AG04450 (cell line): ENCODE data around the gene HSPB1. TPM values are rescaled to one million over a fixed set of nuclear protein-coding genes. Genes with fewer than 3 reads are reported as not detected.

Experiments used
- CTCF ChIA-PET: fragments of 300-600, 350-600 bp; formaldehyde crosslinking; extraction: SDS; loops from one replicate; lab custom pipeline; 2022; ENCODE audit warnings: antibody characterized with exemption, inconsistent platforms; lab: Charles Lee
- POLR2A ChIA-PET: fragments of 350-600 bp; formaldehyde crosslinking; extraction: SDS; loops from one replicate; lab custom pipeline; 2021; ENCODE audit warnings: antibody characterized with exemption, inconsistent platforms; lab: Yijun Ruan, JAX
- DNase-seq: peaks from one replicate; pipeline ENCODE4 v3.0.0-alpha.2; 2011; ENCODE audit warnings: low read depth, low spot score
- H3K27ac ChIP-seq: one replicate; pipeline ENCODE4 v1.5.1; 2012; ENCODE audit warnings: low read depth, low read length, control low read depth
- H3K27me3 ChIP-seq: one replicate; pipeline ENCODE4 v1.6.0; 2012; ENCODE audit warnings: low read length; ENCODE audit not compliant: control insufficient read depth, insufficient read depth
- H3K4me3 ChIP-seq: 2 replicates; pipeline ENCODE4 v1.5.1; 2011; ENCODE audit warnings: mild to moderate bottlenecking, low read depth, low read length, control low read depth
- H3K9me3 ChIP-seq: 2 replicates; pipeline ENCODE4 v1.5.1; 2012; ENCODE audit warnings: low read length; ENCODE audit not compliant: control insufficient read depth, insufficient read depth
- CTCF ChIP-seq: IDR thresholded peaks from 2 replicates; pipeline ENCODE4 v1.5.1; 2011; ENCODE audit warnings: low read depth, low read length, control low read depth, inconsistent platforms
- polyA plus RNA-seq: library from polyadenylated mRNA; depleted of rRNA; stranded (reverse); fragments of >200 nt; gene quantifications from 2 replicates; pipeline ENCODE4 v1.2.3, GENCODE V29; 2011

HSPB1 gene
- polyA plus RNA-seq, 1 experiment: 290 TPM

GRCh38 chr7:76343294-76343930 lies 40.9 kb downstream of the HSPB1 start:
- ChIA-PET POLR2A (interaction anchor here (1.1 kb wide), 1 partner anchor 15 kb away, joined by 7 read pairs; the partner anchor contains the start of gene YWHAG), CTCF (interaction anchor here (0.9 kb wide), 1 partner anchor 10 kb away, joined by 3 read pairs; no protein-coding TSS in a partner anchor)
- no peak for TF ChIP-seq CTCF
- Histone ChIP-seq H3K9me3 (no peaks in the 10 kb centered on the region; the same call in 1 of the 2 replicates), H3K27me3 (no peaks in the 10 kb centered on the region), H3K27ac (peak overlapping the region; percentile 22), H3K4me3 (no peak overlapping the region)
- no peak for DNase-seq

- Histone ChIP-seq H3K4me3 (no peak overlapping the region), H3K27ac (no peak overlapping the region), H3K27me3 (no peaks in the 10 kb centered on the region), H3K9me3 (no peaks in the 10 kb centered on the region; the same call in 1 of the 2 replicates)
- ChIA-PET CTCF (interaction anchor here (0.9 kb wide), 1 partner anchor 10 kb away, joined by 3 read pairs; no protein-coding TSS in a partner anchor), POLR2A (interaction anchor here (1.1 kb wide), 1 partner anchor 15 kb away, joined by 7 read pairs; the partner anchor contains the start of gene YWHAG)
- no peak for DNase-seq
- no peak for TF ChIP-seq CTCF
Observed at GRCh38 chr7:76343931-76344321, 41.5 kb downstream of the HSPB1 start.

- TF ChIP-seq CTCF: no peak
- H3K4me3 ChIP-seq: no peak overlapping the region
- ChIA-PET POLR2A (no interaction called here), CTCF (no interaction called here)
- H3K27ac ChIP-seq: no peak overlapping the region
- no peaks in the 10 kb centered on the region; the same call in 1 of the 2 replicates for H3K9me3 ChIP-seq
- H3K27me3 ChIP-seq: no peaks in the 10 kb centered on the region
- no peak for DNase-seq
Observed at GRCh38 chr7:76346097-76346496, 43.6 kb downstream of the HSPB1 start.

- POLR2A ChIA-PET: no interaction called here
- H3K27ac ChIP-seq: peak overlapping the region; percentile 39
- TF ChIP-seq CTCF: no peak
Observed at GRCh38 chr7:76346778-76347177, 44.3 kb downstream of the HSPB1 start.

GRCh38 chr7:76347710-76348109 lies 45.2 kb downstream of the HSPB1 start:
- CTCF ChIA-PET: no interaction called here
- Histone ChIP-seq H3K9me3 (no peaks in the 10 kb centered on the region; the same call in 1 of the 2 replicates), H3K27me3 (no peaks in the 10 kb centered on the region), H3K27ac (no peak overlapping the region), H3K4me3 (no peak overlapping the region)
- no peak for TF ChIP-seq CTCF
- no peak for DNase-seq
- POLR2A ChIA-PET: no interaction called here

More at GRCh38 chr7:76346778-76347177, 44.3 kb downstream of the HSPB1 start:
- Histone ChIP-seq H3K27me3 (no peaks in the 10 kb centered on the region), H3K9me3 (no peaks in the 10 kb centered on the region; the same call in 1 of the 2 replicates), H3K4me3 (no peak overlapping the region)
- CTCF ChIA-PET: no interaction called here
- DNase-seq: no peak
